DOHH2 (cell line): ENCODE data around the gene SIRT7.

Experiments
- EZH2phosphoT487 ChIP-seq: fragments of 200-600 bp; sonication (generic); IDR thresholded peaks from 2 replicates; pipeline ENCODE4 v1.6.1; 2017; ENCODE audit warnings: borderline replicate concordance, mild to moderate bottlenecking, antibody characterized with exemption, low read length, moderate library complexity, mixed read lengths
- TF ChIP-seq, protein P1 (sequence below): fragments of 200-600 bp; sonication (generic); IDR thresholded peaks from one replicate; pipeline ENCODE4 v1.5.1; 2014; ENCODE audit warnings: antibody characterized with exemption, mild to moderate bottlenecking, low read depth, low read length; ENCODE audit not compliant: poor library complexity, severe bottlenecking

DNA sequence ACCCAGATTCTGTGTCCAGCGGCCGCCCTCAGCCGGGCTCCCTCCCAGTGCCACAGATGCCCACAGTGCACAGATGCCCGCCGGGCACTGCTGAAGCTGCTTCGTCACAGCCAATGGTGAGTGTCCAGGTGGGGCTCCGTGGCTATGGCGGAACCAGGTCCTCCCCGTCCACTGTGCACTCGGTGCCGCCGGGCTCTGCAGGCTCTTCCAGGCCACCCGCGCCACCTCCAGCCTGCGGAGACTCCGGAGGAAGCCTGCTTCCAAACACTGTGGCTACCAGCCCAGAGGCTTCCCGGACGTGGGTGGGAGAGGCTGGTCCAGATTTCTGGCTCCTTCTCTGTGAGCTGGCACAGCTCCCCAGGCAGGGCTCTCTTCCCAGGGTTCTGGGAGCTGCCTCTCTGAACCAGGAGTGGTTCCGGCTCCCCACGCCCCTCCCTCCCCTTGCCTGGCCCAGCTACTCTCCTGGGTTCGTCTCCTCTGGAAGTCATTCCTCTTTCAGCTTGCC, 22.0 kb upstream of the SIRT7 start:
- TF ChIP-seq, protein P1, sequence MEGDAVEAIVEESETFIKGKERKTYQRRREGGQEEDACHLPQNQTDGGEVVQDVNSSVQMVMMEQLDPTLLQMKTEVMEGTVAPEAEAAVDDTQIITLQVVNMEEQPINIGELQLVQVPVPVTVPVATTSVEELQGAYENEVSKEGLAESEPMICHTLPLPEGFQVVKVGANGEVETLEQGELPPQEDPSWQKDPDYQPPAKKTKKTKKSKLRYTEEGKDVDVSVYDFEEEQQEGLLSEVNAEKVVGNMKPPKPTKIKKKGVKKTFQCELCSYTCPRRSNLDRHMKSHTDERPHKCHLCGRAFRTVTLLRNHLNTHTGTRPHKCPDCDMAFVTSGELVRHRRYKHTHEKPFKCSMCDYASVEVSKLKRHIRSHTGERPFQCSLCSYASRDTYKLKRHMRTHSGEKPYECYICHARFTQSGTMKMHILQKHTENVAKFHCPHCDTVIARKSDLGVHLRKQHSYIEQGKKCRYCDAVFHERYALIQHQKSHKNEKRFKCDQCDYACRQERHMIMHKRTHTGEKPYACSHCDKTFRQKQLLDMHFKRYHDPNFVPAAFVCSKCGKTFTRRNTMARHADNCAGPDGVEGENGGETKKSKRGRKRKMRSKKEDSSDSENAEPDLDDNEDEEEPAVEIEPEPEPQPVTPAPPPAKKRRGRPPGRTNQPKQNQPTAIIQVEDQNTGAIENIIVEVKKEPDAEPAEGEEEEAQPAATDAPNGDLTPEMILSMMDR: no peak
- no peak for TF ChIP-seq EZH2phosphoT487
